Eye (tissue), 1 donor: ENCODE data around the gene VAT1.
"Not testable (repeated sequence)": the region's sequence is repeated elsewhere in the genome, so short reads cannot be mapped to it uniquely, and the experiment has no call there.

Experiments
- DNase-seq: peaks from one replicate; pipeline ENCODE4 v3.0.0-alpha.2; 2015

Gene VAT1

DNA sequence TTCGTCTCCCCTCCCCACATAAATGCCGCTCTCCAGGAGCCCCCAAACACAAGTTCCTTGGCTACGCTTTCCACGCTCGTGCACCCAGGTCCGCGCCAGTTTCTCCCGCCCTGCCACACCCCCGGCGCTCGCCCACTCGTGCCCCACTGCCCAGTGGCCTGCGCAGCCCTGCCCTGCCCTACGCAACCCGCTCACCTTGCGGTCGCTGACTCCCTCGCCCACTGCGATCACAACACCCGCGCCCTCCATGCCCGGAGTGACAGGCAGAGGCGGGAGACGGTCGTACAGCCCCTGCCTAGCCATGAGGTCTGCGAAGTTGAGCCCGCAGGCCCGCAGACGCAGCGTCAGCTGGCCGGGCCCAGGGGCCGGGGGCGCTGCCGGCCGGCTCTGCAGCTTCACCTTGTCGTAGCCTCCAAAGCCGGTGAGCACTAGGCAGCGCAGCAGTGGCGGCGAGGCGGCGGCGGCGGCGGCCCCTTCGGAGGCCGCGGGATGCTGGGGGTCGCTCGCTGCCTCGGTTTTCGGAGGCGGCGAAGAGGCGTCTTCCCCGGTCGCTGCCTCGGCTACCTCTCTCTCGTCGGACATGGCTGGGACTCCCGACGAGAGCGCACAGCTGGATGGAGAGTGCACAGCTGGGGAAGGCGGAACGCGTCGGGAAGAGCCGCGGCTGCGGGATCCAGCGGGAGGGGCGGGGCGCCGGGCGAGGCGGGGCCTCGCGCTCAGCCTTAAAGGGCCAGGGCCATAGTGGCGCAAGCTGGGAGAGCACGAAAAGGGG is at the start of gene VAT1:
Gene VAT1 (minus strand): TSS at position 645 of the 772 bp plus-strand sequence. CDS start 63 bp downstream, at position 582.
- DNase-seq: peak; percentile 93

- DNase-seq: peak; percentile 2
Measured at GRCh38 chr17:43070872-43071271, 48.7 kb upstream of the VAT1 start.

DNA sequence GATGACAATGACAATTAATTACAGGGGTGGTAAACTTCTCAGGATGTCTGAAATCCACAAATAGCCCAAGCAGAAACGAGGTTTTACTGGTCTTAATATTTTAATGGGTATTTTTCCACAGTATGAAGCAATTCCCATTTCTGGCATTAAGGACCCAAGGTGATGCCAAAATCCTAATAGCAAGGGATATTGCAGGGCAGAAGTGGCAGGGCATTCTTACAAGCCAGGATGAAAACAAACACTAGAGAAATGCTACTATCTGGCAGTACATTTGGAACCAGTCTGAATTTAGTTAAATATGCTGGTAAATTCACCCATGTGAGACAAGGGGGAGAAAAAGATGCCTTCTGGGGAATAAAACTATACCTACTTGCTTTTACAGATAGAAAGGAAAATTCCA is 48.1 kb upstream of the VAT1 start:
- DNase-seq: no peak

- no peak for DNase-seq
Measured at GRCh38 chr17:43069368-43069898, 47.2 kb upstream of the VAT1 start.

DNA sequence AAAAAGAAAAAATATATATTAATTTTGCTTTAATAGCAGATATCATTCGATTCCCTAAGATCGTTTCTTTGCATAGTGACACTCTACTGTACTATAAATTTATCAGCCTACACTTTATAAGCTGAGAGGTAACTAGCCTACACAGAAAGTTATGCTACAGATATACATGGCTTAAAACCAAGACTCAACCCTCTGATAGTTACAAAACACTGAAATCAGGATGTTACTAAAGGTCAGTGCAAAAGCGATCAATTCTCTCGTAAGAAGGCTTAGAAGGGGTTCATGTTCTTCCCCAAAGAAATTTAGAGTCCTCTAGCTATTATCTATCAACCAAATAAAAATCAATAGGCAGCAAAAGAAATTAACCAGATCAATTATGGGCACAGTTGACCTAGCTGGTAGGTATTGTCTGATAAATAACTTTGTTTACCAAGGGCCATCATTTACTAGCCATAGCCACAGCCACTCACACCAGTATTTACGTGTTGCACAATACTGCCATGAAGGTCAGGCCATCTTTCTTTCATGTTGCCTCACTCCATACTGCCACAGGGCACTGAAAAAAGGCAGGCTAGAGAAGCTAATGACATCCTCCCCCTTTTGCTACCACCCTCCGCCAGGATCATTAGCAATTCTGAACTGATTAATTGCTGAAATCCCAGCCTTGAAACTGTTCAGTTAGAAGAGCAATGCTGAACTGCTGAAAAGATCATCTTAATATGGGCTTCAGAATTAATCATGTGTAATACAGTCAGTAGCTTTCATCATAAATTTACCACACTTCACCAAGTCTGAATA is 46.6 kb upstream of the VAT1 start:
- DNase-seq: peak; percentile 87

- DNase-seq: no peak
Measured at GRCh38 chr17:43062984-43063638, 40.9 kb upstream of the VAT1 start.

DNA sequence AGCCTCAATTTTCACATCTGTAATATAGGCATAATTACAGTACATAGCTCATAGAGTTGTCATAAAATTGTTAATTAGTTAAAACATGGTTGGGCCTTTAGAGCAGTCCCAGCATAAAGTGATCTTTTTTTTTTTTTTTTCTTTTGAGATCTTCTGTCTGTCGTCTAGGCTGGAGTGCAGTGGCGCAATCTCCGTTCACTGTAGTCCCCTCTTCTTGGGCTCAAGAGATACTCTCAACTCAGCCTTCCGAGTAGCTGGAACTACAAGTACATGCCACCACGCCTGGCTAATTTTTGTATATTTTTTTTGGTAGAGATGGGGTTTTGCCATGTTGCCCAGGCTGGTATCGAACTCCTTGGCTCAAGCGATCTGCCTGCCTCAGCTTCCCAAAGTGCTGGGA is 33.9 kb upstream of the VAT1 start:
- DNase-seq: no peak

DNA sequence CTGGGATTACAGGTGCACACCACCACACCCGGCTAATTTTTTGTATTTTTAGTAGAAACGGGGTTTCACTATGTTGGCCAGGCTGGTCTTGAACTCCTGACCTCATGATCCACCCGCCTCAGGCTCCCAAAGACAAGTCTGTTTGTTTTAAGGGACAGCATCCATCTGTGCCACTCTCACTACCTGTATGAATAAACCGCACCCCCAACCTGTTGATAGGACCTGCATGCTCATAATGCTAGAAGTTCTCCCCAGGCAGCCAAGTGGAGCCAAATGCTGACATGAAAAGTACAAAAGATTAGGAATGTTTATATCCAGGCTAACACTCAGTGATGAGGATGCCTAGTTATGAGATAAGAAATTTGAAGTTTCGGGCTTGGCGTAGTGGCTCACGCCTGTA is 30.8 kb upstream of the VAT1 start:
- DNase-seq: not testable (repeated sequence)

- no peak for DNase-seq
Measured at GRCh38 chr17:43051969-43052368, 29.8 kb upstream of the VAT1 start.

DNA sequence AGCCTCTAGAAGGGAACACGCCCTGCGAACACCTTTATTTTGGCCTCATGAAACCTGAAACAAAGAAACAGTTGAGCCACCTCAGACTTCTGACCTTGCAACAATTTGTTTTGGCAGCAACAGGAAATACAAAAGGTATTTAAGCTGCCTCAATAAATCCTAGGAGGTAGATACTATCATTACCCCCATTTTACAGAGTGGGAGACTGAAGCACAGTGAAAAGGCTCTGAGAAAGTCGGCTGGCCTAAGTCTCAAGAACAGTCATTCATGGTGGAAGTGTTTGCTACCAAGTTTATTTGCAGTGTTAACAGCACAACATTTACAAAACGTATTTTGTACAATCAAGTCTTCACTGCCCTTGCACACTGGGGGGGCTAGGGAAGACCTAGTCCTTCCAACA is 21.8 kb upstream of the VAT1 start:
- DNase-seq: no peak

DNA sequence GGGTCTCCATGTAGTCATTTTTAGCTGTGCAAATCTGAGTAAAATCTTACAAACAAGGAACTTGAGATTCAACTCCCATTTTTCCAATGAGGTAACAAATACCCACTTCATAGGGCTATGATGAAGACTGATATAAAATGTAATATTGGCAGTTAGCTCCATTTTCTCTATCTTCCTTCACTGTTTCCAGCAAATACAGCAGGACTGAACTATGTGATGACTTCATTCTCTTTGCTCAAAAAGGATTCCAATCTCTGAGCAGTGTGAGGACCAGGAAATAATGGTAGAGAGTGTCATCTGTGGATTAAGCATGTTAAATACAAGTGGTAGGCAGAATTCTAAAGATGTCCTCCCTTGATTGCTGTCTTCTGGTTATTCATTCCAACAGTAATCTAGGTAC is 21.1 kb upstream of the VAT1 start:
- DNase-seq: no peak

- no peak for DNase-seq
Measured at GRCh38 chr17:43042025-43042628, 19.9 kb upstream of the VAT1 start.

- no peak for DNase-seq
Measured at GRCh38 chr17:43040655-43041054, 18.5 kb upstream of the VAT1 start.

- no peak for DNase-seq
Measured at GRCh38 chr17:43039646-43040045, 17.5 kb upstream of the VAT1 start.

DNA sequence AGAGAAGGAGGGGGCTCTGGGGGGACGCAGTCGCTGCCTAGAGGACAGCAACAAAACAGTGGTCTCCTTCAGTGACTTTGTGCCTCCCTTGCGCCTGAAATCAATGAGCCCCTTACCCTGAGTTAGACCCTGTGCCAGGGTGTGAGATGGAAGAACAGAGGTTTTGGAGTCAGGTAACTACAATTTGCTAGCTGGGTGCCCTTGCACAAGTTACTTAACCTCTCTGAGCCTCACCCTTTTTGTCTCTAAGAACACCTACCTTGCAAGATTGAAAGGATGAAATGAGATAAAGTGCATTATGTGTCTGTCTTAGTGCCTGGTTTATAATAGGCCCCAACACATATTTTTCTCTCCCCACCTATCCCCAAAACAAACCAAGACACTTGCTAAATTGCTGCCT is 12.7 kb upstream of the VAT1 start:
- no peak for DNase-seq

GRCh38 chr17:43033948-43034881 is 12.0 kb upstream of the VAT1 start:
- peak; percentile 86 for DNase-seq

GRCh38 chr17:43031666-43032065 is 9.5 kb upstream of the VAT1 start:
- DNase-seq: no peak

DNA sequence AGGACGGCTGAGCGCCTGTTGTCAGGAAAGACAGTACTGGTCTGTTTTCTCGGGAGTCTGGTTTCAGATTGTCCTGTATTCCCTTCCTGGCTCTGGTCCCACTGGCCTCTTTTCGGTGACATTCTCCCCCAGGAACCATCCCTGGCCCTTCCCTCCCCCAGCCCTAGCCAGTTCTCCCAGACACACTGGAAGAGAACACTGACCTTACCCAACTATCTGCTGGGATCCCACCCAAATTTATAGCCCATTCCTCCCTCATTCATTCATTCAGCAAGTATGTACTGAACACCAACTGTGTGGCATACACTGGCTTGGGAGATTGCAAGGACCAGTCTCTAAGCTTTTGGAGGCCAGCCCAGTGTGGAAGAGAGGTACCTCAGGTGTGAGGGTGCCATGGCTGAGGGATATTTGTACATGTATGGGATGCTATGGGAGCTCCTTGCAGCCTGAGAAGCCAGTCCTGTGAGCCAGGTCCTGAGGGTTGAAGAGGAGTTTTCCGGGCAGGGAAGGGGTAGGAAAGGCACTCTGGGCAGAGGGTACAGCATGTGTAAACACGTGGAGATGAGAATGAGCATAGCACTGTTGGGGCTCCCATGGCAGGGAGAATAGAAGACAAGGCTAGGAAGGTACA is 8.1 kb upstream of the VAT1 start:
- no peak for DNase-seq

GRCh38 chr17:43028221-43028861 is 6.2 kb upstream of the VAT1 start:
- DNase-seq: no peak

GRCh38 chr17:43027091-43028032 is 5.2 kb upstream of the VAT1 start:
- no peak for DNase-seq
